Measurements from ENCODE around the gene SOHLH2. TPM values are rescaled to one million over a fixed set of nuclear protein-coding genes. Genes with fewer than 3 reads are reported as not detected.
A peak's percentile ranks its signal among the peaks of the same experiment; 100 is the strongest.

The SOHLH2 gene
- total RNA-seq, 1 experiment from 2014 or later = not detected

- DNase-seq (ENCODE audit: low read depth) = no peak
These were observed 30.5 kb downstream of the SOHLH2 start for GRCh38 chr13:36183901-36184300.

GRCh38 chr13:36175621-36176020, 38.7 kb downstream of the SOHLH2 start:
- DNase-seq (ENCODE audit: low read depth) = no peak

- no peak for DNase-seq (ENCODE audit: low read depth)
These were observed 39.4 kb downstream of the SOHLH2 start for GRCh38 chr13:36174923-36175322.

GRCh38 chr13:36173571-36174322, 40.6 kb downstream of the SOHLH2 start:
- no peak for DNase-seq (ENCODE audit: low read depth)

DNA sequence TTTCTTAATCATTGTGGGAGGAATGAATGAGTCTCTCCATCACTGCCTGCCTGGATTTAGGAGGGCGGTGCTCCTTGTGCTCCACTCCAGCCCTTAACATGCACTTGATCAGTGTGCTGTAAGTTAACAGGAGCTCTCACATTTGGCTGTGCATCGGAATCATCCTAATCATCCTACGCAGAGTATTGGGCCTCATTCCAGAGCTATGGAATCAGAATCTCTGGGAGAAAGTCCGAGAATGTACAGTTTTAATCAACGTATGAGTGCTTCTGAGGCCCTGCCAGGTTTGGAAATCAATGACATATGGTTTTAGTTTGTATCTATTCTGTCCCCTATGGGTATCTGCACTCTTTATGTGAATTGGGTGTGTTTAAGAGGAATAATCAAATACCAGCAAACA, 48.3 kb downstream of the SOHLH2 start:
- no peak for DNase-seq (ENCODE audit: low read depth)

DNA sequence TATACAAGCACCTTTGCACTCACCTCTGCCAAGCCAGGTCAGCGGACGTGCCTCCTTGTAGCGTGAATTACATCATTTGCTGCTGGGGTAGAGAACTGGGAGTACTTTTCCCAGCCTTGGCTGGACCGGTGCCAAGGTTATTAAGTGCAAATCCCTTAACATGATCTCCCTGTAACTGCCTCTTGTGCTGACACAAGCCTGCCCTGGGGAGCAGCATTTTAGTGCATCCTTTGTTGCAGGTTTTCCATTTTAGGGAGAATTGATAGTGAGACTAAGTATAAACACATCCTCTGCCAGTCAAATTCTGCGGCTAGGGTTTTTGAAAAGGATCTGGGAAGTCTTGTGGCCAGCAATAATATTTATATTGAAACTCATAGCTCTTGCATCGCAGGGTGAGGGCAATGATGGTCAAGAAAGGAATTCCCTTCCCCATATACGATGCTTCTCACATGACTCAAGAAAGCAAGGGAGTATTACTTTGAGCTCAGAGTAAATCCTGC, 50.5 kb downstream of the SOHLH2 start:
- peak; percentile 8 for DNase-seq (ENCODE audit: low read depth)

DNA sequence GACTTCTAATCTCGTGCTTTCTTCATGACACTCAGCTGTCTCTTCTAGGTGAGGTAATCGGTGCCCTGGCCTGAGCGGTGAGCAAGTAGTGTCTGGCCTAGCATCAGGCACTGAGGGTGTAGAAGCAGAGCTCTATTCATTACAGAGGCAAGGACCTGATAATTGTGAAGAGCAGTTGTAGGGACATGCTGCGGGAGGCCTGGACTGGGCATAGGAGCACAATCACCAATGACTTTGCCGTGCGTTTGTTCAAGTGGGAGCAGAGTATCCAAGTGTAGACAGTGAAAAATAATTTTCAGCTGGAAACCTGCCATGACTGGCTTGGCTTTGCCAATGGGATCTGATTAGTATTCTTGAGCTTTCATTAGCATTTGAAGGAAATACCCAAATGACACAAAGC, 51.1 kb downstream of the SOHLH2 start:
- DNase-seq (ENCODE audit: low read depth) = no peak

DNA sequence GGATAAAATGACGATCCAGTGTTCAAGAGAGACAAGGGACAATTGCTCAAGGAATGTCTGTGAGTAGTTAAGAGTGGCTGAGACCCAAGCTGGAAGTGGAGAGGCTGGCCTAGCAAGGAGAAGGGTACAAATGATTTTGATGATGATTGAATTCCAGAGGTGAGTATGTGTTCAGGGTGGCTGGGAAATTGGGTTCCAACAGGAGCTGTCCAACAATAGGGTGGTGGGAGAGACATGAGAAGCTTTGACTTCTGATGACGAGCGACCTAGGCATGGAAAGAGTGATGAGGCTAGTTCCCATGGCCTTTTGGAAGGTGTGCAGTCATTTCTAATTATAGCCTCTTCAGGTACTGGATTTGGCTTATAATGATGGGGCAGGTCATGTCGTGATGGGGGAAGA, 54.1 kb downstream of the SOHLH2 start:
- no peak for DNase-seq (ENCODE audit: low read depth)

DNA sequence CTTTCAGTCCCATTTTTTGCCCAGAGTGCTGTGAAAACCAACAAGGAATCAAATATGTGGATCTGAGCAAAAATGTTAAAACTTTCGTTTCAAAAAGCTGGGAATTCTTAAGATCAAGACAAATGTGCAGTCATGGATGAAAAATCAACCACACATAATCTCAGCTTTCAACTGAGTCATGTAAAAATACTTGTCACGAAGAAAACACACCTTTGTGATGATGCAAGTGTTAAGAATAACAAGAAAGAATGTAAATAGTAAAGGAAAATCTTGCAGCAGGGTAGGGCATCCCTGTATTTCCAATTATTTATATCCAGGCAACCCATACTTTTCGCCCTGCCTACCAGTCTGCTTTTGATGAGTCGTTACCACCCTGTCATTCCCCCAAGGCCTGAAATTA, 55.7 kb downstream of the SOHLH2 start:
- no peak for DNase-seq (ENCODE audit: low read depth)

DNA sequence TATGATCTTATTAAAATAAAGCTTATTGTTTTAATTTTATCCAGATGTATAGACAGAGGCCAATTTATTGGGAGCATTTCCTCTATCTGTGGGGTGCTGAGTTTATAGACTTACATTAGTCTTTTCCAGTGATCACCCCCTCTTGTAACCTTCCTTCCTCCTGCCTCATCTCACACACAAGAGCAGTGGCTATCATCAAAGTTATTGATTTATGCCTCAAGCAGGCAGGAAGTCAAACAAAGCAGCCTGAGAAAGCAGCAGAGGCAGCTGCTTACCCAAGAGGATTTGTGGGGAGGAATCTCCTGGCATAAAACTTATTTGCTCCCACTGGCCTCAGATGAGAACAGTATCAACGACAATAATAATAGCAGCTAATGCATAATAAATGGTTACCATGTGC, 56.9 kb downstream of the SOHLH2 start:
- no peak for DNase-seq (ENCODE audit: low read depth)

DNA sequence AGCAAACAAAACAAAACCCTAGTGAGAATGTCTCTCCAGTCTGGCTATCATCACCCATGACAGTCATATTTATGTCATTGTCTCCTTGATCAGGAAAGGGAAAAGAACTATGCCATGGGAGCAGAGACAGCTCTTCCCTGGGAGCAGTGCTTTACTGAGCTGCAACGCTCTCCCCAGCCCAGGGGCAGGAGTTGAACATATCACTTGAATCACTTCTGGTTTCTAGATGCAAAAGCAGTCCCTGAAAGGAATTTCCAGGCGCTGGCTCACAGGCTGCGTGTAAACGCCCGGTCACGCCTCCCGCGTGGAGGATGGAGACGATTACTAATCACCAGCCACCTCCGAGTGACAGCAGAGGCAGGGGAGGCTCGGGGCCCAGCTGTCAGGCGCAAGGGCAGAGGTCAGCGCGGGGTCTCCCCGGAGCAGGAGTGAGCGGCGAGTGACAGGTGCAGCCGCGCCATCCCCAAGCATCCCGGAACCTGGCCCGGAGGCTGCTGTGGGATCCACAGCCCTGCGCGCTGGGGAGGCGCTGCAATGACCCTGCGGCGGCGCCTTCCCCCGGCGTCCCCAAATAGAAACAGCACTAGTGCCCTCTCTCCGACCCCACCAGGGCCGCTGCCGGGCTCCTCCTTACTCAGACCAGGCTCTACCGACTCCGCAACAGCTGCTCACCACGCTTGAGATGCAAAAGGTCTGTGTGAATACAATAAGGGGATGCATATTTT, 59.6 kb downstream of the SOHLH2 start:
- no peak for DNase-seq (ENCODE audit: low read depth)

- no peak for DNase-seq (ENCODE audit: low read depth)
These were observed 62.8 kb downstream of the SOHLH2 start for GRCh38 chr13:36151591-36151990.

GRCh38 chr13:36148446-36148845, 65.9 kb downstream of the SOHLH2 start:
- no peak for DNase-seq (ENCODE audit: low read depth)

DNA sequence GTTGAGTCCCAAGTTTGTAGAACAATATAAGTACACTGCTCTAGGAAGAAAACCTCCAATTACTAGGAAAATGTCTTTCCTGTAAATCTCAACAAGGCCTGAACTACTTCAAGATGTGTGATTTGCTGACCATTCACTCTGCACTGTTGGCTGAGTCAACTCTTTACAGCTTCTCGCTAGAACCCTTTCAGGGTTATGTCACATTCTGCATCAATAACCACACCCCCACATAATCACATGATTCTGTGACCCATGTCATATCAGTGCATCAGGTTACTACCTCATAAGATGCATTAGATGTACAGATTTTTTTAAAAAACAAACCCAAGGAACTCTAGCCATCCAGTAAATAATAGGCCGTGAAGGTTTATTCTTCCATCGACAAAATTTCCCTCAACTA, 67.0 kb downstream of the SOHLH2 start:
- DNase-seq (ENCODE audit: low read depth) = no peak

- no peak for DNase-seq (ENCODE audit: low read depth)
These were observed 67.7 kb downstream of the SOHLH2 start for GRCh38 chr13:36146511-36147269.

GRCh38 chr13:36143738-36144137, 70.6 kb downstream of the SOHLH2 start:
- no peak for DNase-seq (ENCODE audit: low read depth)

- DNase-seq (ENCODE audit: low read depth) = no peak
These were observed 71.6 kb downstream of the SOHLH2 start for GRCh38 chr13:36142735-36143134.

GRCh38 chr13:36135876-36136275, 78.5 kb downstream of the SOHLH2 start:
- no peak for DNase-seq (ENCODE audit: low read depth)

DNA sequence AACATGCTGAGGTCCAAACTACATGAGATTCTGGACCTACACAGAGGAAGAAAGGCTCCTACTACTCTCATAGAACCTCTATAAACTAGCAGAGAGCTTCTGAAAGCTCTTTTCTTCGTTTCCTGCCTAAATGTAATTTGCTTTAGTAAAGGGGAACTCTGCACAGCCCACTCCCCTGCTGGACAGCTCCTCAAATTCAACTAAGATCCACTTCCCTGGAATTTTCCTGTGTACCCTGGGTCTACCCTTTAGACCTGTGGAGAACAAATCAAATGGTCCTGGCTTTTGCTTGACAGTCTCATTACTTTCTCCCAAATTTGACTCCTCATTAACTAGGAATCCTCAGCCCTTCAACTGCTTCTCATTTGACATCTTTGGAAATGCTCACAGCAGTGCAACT, 79.7 kb downstream of the SOHLH2 start:
- DNase-seq (ENCODE audit: low read depth) = no peak

- no peak for DNase-seq (ENCODE audit: low read depth)
These were observed 80.3 kb downstream of the SOHLH2 start for GRCh38 chr13:36133950-36134626.

DNA sequence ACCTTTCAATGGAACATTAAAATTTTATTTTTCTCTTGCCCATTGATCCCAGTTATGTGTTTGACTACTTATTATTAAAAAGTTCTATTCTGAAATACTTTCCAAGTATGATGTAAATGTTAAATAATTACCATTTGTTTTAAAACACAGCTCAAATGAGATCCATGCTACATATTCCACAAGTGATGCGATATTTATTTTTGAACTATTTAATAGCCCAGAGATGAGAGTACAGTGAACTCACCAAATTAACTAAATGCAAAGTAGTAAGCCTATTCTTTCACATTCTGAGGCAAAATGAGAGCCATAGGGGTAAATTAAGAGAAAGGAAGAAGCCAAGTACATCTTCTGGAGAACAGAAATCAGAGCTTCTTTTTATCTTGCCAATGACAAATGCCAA, 82.0 kb downstream of the SOHLH2 start:
- no peak for DNase-seq (ENCODE audit: low read depth)

DNA sequence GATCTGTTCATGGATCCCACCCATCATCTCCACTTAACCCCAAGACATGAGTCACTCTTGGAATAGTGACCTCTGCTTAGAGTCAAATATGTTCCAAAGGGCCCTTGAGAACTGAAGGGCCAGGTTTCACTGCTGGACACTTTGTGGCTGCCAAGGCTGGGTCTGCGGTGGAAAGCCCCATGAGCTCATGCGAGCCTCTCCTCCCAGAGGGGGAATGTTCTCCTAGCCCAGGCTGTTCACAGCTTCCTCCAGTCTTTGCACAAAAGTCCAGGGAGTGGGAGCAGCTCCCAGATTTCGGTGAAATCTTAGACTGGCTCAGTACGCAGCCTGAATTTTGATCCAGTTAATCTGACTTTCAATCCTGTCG, 82.4 kb downstream of the SOHLH2 start:
- DNase-seq (ENCODE audit: low read depth) = no peak

All from RPMI7951 (cell line).